Measurements from ENCODE around the gene SERINC5. TPM values are rescaled to one million over a fixed set of nuclear protein-coding genes. Genes with fewer than 3 reads are reported as not detected.

Gene SERINC5
- total RNA-seq, 4 donors from 2014 or later, result 22.6 to 26.9 (median 24.8) TPM

- H3K4me3 ChIP-seq (replicated peaks in 1 of 3), result no peak overlapping the region
- H3K36me3 ChIP-seq, result no peaks in the 10 kb centered on the region
- H3K9me3 ChIP-seq, result no peaks in the 10 kb centered on the region
- H3K4me1 ChIP-seq, result peaks cover 26 to 47% of the 10 kb centered on the region in 2 donors
- H3K27ac ChIP-seq, result no peak overlapping the region
- TF ChIP-seq POLR2A (IDR thresholded peaks at IDR 0.05) (no peak), CTCF (IDR thresholded peaks at IDR 0.05) (no peak)
- intact Hi-C loops (cut with DNase I), result no loop called here
- no peak for DNase-seq
- H3K27me3 ChIP-seq, result no peaks in the 10 kb centered on the region
- WGBS, 2 donors, result 76 to 96% methylated on average over 4 of the region's 4 CpGs
Measured at GRCh38 chr5:80215523-80215922, 40.3 kb downstream of the SERINC5 start.

- DNase-seq, result no peak
- Histone ChIP-seq H3K4me1 (peaks cover 17 to 29% of the 10 kb centered on the region in 2 donors), H3K27ac (no peak overlapping the region), H3K4me3 (replicated peaks in 1 of 3) (no peak overlapping the region), H3K36me3 (no peaks in the 10 kb centered on the region), H3K27me3 (no peaks in the 10 kb centered on the region), H3K9me3 (no peaks in the 10 kb centered on the region)
- 76 to 78% methylated on average over 3 of the region's 3 CpGs for WGBS, 2 donors
- TF ChIP-seq POLR2A (IDR thresholded peaks at IDR 0.05) (no peak), CTCF (IDR thresholded peaks at IDR 0.05) (no peak)
- intact Hi-C loops (cut with DNase I), result no loop called here
Measured at GRCh38 chr5:80213466-80213865, 42.4 kb downstream of the SERINC5 start.

GRCh38 chr5:80212171-80212667 is 43.6 kb downstream of the SERINC5 start:
- 62 to 96% methylated on average over 2 of the region's 2 CpGs for WGBS, 2 donors
- Histone ChIP-seq H3K27me3 (no peaks in the 10 kb centered on the region), H3K9me3 (no peaks in the 10 kb centered on the region), H3K27ac (no peak overlapping the region), H3K36me3 (no peaks in the 10 kb centered on the region), H3K4me1 (peaks cover 6 to 17% of the 10 kb centered on the region in 2 donors), H3K4me3 (replicated peaks in 1 of 3) (no peak overlapping the region)
- TF ChIP-seq CTCF (IDR thresholded peaks at IDR 0.05) (no peak), POLR2A (IDR thresholded peaks at IDR 0.05) (no peak)
- no peak for DNase-seq
- intact Hi-C loops (cut with DNase I), result no loop called here

GRCh38 chr5:80211327-80211726 is 44.5 kb downstream of the SERINC5 start:
- no peaks in the 10 kb centered on the region for H3K36me3 ChIP-seq
- WGBS, 2 donors, result 94 to 96% methylated on average over 4 of the region's 4 CpGs

GRCh38 chr5:80210014-80210413 is 45.8 kb downstream of the SERINC5 start:
- no peaks in the 10 kb centered on the region for H3K27me3 ChIP-seq
- peaks cover 3 to 14% of the 10 kb centered on the region in 2 donors for H3K4me1 ChIP-seq
- no peak for TF ChIP-seq CTCF (IDR thresholded peaks at IDR 0.05)
- no peak for TF ChIP-seq POLR2A (IDR thresholded peaks at IDR 0.05)
- H3K4me3 ChIP-seq (replicated peaks in 1 of 3), result no peak overlapping the region
- no peaks in the 10 kb centered on the region for H3K36me3 ChIP-seq
- no peaks in the 10 kb centered on the region for H3K9me3 ChIP-seq
- H3K27ac ChIP-seq, result no peak overlapping the region
- intact Hi-C loops (cut with DNase I), result no loop called here
- DNase-seq, result no peak
- WGBS, 2 donors, result 88 to 90% methylated on average over 6 of the region's 6 CpGs

More at GRCh38 chr5:80211327-80211726, 44.5 kb downstream of the SERINC5 start:
- H3K27ac ChIP-seq, result no peak overlapping the region
- peaks cover 5 to 14% of the 10 kb centered on the region in 2 donors for H3K4me1 ChIP-seq
- no peaks in the 10 kb centered on the region for H3K9me3 ChIP-seq
- no peak overlapping the region for H3K4me3 ChIP-seq (replicated peaks in 1 of 3)
- no peak for DNase-seq
- no peaks in the 10 kb centered on the region for H3K27me3 ChIP-seq
- TF ChIP-seq POLR2A (IDR thresholded peaks at IDR 0.05) (no peak), CTCF (IDR thresholded peaks at IDR 0.05) (no peak)
- intact Hi-C loops (cut with DNase I), result no loop called here

Measured in thyroid gland (tissue), 4 donors.